ENCODE results near the gene ARPC1A.

Gene ARPC1A

DNA sequence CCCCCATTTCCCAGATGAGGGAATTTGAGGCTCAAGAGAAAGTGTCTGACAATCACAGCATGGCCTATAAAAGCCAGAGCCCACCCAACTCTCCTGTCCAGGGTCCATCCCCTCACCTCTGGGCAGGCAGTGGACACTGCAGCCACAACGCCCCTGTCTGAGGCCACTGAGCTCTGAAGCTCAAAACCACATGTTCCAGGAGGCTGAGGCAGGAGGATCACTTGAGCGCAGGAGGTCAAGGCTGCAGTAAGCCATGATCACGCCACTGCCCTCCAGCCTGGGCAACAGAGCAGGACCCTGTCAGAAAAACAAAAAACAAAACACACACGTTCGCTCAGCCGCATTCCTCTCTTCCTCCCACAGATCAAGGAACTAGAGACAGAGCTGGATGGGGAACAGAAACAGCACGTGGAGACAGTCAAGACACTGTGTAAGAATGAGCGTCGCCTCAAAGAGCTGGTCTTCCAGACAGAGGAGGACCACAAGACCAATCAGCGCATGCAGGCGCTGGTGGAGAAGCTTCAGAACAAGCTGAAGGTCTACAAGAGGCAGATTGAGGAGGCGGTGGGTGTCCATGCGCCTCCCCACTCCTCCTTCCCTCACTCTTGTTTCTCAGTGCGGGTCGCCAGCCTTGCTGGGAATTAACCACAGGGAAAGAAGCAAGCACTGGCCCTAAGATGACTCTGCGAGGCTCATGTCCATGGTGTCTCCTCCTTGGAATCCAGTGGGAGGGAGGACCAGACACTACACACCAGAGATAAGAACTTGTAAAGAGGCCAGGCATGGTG lies 20.0 kb upstream of the ARPC1A start:
- Mint-ChIP-seq H3K27me3 (ENCODE audit: low read depth, poor library complexity) (no peaks in the 10 kb centered on the region), H3K4me3 (no peak overlapping the region), H3K27ac (peak overlapping the region; percentile 16)

DNA sequence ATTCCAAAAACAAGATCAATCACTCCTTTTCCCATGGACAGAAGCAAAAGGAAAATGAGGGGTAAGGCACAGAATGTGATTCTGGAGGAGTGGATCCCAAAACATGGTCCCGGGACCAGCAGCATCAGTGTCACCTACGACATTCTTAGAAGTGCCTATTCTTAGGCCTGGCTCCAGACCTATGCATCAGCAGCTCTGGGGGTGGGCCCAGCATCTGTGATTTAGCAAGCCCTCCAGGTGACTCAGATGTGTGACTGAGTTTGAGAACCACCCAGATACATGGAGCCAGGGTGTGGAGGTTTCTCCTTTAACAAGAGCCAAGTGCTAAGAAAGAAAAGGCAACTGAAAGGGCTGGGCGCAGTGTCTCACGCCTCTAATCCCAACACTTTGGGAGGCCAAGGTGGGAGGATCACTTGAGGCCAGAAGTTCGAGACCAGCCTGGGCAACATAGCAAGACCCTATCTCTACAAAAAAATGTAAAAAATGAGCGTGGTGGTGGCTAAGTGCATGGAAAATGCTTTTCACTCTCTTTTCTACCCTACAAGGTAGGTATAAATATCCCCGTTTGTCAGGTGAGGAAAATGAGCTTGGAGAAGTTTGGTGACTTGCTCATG lies 17.1 kb upstream of the ARPC1A start:
- DNase-seq = no peak
- TF ChIP-seq, protein P1, sequence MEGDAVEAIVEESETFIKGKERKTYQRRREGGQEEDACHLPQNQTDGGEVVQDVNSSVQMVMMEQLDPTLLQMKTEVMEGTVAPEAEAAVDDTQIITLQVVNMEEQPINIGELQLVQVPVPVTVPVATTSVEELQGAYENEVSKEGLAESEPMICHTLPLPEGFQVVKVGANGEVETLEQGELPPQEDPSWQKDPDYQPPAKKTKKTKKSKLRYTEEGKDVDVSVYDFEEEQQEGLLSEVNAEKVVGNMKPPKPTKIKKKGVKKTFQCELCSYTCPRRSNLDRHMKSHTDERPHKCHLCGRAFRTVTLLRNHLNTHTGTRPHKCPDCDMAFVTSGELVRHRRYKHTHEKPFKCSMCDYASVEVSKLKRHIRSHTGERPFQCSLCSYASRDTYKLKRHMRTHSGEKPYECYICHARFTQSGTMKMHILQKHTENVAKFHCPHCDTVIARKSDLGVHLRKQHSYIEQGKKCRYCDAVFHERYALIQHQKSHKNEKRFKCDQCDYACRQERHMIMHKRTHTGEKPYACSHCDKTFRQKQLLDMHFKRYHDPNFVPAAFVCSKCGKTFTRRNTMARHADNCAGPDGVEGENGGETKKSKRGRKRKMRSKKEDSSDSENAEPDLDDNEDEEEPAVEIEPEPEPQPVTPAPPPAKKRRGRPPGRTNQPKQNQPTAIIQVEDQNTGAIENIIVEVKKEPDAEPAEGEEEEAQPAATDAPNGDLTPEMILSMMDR (IDR thresholded peaks at IDR 0.05) = no peak
- H3K27ac Mint-ChIP-seq = no peak overlapping the region

More for the DNA sequence above, 20.0 kb upstream of the ARPC1A start:
- Mint-ChIP-seq H3K9me3 (peaks cover 22% of the 10 kb centered on the region), H3K36me3 (ENCODE audit: low read depth) (peaks cover 10% of the 10 kb centered on the region), H3K4me1 (peaks cover 9% of the 10 kb centered on the region)
- TF ChIP-seq, protein P1 (IDR thresholded peaks at IDR 0.05) = no peak
- DNase-seq = no peak

DNA sequence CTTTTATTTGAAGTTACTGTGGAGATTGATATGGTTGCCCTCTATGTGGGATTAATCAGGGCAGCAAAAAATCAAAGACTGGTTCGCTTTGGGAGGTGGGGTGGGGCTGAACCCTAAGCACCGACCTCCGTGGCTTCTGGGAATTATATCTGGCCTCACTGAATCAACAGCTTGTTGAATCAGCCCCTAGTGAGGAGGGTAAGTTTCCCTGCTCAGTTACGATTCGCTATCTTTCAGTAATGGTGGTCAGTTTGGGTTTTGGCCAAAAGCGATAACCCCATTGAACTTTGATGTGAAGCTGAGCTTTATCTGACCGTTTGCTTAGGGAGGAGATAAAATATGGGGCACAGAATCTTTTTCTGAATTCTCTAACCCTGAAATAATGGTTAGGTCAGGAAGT lies 16.6 kb upstream of the ARPC1A start:
- Mint-ChIP-seq H3K27ac (no peak overlapping the region), H3K4me1 (no peaks in the 10 kb centered on the region), H3K36me3 (ENCODE audit: low read depth) (peaks cover 12% of the 10 kb centered on the region), H3K27me3 (ENCODE audit: low read depth, poor library complexity) (no peaks in the 10 kb centered on the region), H3K4me3 (no peak overlapping the region), H3K9me3 (peaks cover 24% of the 10 kb centered on the region)
- DNase-seq = no peak
- TF ChIP-seq, protein P1 (IDR thresholded peaks at IDR 0.05) = no peak

More for the DNA sequence above, 17.1 kb upstream of the ARPC1A start:
- peaks cover 12% of the 10 kb centered on the region for H3K36me3 Mint-ChIP-seq (ENCODE audit: low read depth)
- H3K27me3 Mint-ChIP-seq (ENCODE audit: low read depth, poor library complexity) = no peaks in the 10 kb centered on the region
- H3K4me3 Mint-ChIP-seq = no peak overlapping the region
- no peaks in the 10 kb centered on the region for H3K4me1 Mint-ChIP-seq
- peaks cover 24% of the 10 kb centered on the region for H3K9me3 Mint-ChIP-seq

DNA sequence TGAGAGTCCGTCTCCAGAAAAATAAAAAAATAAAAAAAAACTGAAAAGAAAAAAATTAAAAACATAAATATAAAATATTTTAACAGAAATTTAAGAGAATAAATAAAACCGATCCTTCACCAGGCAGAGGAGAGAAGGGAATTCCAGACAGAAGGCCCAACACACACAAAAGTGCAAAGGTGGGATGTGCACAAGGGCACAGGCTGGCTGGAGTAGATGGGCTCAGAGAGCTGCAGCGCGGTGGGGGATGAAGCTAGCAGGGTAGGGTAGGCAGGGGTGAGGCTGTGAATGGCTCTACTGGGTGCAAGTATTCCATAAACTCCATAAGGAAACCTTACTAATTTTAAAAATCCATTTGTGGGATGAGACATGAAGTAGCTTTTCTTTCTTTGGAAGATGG lies 15.7 kb upstream of the ARPC1A start:
- H3K9me3 Mint-ChIP-seq = peaks cover 24% of the 10 kb centered on the region
- H3K27me3 Mint-ChIP-seq (ENCODE audit: low read depth, poor library complexity) = no peaks in the 10 kb centered on the region
- no peak overlapping the region for H3K4me3 Mint-ChIP-seq
- TF ChIP-seq, protein P1 (IDR thresholded peaks at IDR 0.05) = no peak
- no peak overlapping the region for H3K27ac Mint-ChIP-seq
- no peaks in the 10 kb centered on the region for H3K4me1 Mint-ChIP-seq
- DNase-seq = no peak
- H3K36me3 Mint-ChIP-seq (ENCODE audit: low read depth) = peaks cover 12% of the 10 kb centered on the region

DNA sequence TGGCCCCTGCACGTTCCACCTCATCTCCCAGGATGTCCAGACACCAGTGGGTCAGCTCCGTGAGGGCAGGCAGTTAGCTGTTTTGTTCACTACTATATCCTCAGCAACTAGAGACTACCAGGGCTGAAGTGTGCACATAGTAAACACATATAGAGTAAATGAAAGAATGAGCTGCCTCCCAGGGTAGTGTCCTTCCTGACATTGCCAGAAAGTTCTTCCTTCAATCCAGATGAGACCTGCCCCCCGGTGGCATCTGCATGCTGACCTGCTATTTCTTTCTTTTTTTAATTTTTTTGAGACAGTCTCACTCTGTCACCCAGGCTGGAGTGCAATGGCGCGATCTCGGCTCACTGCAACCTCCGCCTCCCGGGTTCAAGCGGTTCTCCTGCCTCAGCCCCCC lies 14.0 kb upstream of the ARPC1A start:
- Mint-ChIP-seq H3K4me1 (no peaks in the 10 kb centered on the region), H3K9me3 (peaks cover 24% of the 10 kb centered on the region), H3K4me3 (no peak overlapping the region), H3K27me3 (ENCODE audit: low read depth, poor library complexity) (no peaks in the 10 kb centered on the region), H3K36me3 (ENCODE audit: low read depth) (peaks cover 12% of the 10 kb centered on the region), H3K27ac (no peak overlapping the region)
- TF ChIP-seq, protein P1 (IDR thresholded peaks at IDR 0.05) = no peak
- DNase-seq = no peak

Measured in nephron progenitor cell (in vitro differentiated cells).